Progenitor cell of endocrine pancreas (in vitro differentiated cells): Measurements from ENCODE around the gene ARHGAP10. TPM values are rescaled to one million over a fixed set of nuclear protein-coding genes. Genes with fewer than 3 reads are reported as not detected.

Source experiments
- DNase-seq: peaks from one replicate; pipeline ENCODE4 v3.0.0; 2021; ENCODE audit warnings: low spot score; ENCODE audit not compliant: unreplicated experiment
- H3K27ac Mint-ChIP-seq: 2 replicates; pipeline ENCODE4 v1.8.0; 2021; ENCODE audit warnings: mild to moderate bottlenecking, moderate library complexity, mixed read lengths
- H3K27me3 Mint-ChIP-seq: 2 replicates; pipeline ENCODE4 v1.8.0; 2021; ENCODE audit warnings: mixed read lengths
- H3K36me3 Mint-ChIP-seq: 2 replicates; pipeline ENCODE4 v1.8.0; 2022; ENCODE audit warnings: mixed read lengths; ENCODE audit not compliant: insufficient read depth
- H3K4me1 Mint-ChIP-seq: 2 replicates; pipeline ENCODE4 v1.8.0; 2021; ENCODE audit warnings: low read depth, mixed read lengths
- H3K4me3 Mint-ChIP-seq: 2 replicates; pipeline ENCODE4 v1.8.0; 2021; ENCODE audit warnings: low read depth, mild to moderate bottlenecking, moderate library complexity, mixed read lengths
- H3K9me3 Mint-ChIP-seq: 2 replicates; pipeline ENCODE4 v1.8.0; 2021; ENCODE audit warnings: low read depth, mixed read lengths
- total RNA-seq: library from RNA; stranded (reverse); gene quantifications from 2 replicates; pipeline ENCODE4 v1.2.1, GENCODE V29; 2021
- TF ChIP-seq, protein P1 (sequence below): fragments of 200-600 bp; sonication (generic); IDR thresholded peaks from one replicate; pipeline ENCODE4 v1.5.0; 2021; ENCODE audit warnings: antibody characterized with exemption, mild to moderate bottlenecking; ENCODE audit not compliant: unreplicated experiment

The ARHGAP10 gene
- total RNA-seq, 1 donor from 2014 or later: 11.0 TPM

DNA sequence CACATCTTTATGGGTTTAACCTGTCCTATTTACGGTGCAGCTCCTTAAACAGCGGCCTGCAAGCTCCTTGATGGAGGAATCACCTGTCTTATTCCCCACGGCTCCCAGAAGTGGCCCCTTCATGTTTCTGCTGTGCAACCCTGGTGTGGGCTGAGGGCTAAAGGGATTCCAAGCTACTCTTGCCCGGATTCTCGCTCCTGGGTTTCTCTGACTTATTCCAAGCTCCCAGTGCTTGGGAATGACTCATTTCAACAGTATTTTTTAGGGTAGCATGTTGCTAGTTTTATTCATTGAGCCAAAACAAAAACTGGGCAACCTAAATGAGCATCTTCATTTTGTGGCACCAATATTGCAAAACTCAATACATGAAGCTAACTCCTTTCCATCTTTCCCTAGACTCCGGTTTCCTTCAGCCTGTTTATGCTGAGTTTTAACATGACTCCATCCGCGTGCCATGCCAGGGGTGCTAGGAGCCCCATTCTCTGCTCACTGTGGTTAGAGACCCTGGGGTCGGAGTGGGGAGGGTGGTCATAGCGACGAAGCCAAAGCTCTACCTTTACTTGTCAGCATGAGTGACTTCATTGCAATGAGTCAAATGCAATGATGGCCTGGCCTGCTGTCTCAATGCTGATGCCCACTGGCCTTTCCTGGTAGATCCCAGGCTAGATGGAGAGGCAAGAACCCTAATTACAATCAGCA is 360.6 kb downstream of the ARHGAP10 start:
- TF ChIP-seq, protein P1, sequence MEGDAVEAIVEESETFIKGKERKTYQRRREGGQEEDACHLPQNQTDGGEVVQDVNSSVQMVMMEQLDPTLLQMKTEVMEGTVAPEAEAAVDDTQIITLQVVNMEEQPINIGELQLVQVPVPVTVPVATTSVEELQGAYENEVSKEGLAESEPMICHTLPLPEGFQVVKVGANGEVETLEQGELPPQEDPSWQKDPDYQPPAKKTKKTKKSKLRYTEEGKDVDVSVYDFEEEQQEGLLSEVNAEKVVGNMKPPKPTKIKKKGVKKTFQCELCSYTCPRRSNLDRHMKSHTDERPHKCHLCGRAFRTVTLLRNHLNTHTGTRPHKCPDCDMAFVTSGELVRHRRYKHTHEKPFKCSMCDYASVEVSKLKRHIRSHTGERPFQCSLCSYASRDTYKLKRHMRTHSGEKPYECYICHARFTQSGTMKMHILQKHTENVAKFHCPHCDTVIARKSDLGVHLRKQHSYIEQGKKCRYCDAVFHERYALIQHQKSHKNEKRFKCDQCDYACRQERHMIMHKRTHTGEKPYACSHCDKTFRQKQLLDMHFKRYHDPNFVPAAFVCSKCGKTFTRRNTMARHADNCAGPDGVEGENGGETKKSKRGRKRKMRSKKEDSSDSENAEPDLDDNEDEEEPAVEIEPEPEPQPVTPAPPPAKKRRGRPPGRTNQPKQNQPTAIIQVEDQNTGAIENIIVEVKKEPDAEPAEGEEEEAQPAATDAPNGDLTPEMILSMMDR: no peak
- H3K4me3 Mint-ChIP-seq: no peak overlapping the region
- H3K9me3 Mint-ChIP-seq: no peaks in the 10 kb centered on the region
- no peaks in the 10 kb centered on the region for H3K36me3 Mint-ChIP-seq
- H3K27me3 Mint-ChIP-seq: no peaks in the 10 kb centered on the region
- no peak for DNase-seq
- H3K27ac Mint-ChIP-seq: no peak overlapping the region
- no peaks in the 10 kb centered on the region for H3K4me1 Mint-ChIP-seq

DNA sequence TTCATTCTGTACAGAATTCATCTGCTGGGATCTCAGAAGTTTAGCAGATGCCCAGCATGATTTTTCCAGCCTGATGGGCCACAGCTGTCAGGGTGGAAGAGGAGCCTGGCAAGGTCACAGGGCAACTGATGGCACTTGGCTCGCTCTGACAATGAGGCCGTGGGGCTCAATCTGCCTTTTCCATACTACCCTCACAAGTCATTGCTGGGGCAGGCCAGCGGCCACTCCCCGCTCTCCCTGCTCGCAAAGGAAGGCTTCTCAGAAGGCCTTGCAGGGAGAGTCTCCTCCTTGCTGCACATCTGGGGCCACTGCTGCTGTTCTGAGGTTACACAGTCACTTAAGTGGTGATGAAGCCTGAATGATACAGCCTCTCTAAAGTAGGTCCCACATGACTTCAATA is 361.2 kb downstream of the ARHGAP10 start:
- Mint-ChIP-seq H3K4me1 (no peaks in the 10 kb centered on the region), H3K27me3 (no peaks in the 10 kb centered on the region), H3K9me3 (no peaks in the 10 kb centered on the region), H3K4me3 (no peak overlapping the region), H3K27ac (no peak overlapping the region), H3K36me3 (no peaks in the 10 kb centered on the region)
- TF ChIP-seq, protein P1: no peak
- DNase-seq: no peak

DNA sequence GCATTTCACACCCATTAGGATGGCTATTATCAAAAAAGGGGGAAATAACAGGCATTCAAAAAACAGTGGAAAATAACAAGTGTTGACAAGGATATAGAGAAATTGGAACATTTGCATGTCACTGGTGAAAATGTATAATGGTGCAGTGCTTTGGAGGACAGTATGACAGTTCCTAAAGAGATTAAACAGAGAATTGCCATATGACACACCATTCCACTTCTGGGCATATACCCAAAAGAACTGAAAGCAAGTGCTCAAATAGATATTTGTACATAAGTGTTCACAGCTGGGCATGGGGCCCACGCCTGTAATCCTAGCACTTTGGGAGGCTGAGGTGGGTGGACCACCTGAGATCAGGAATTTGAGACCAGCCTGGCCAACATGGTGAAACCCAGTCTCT is 362.3 kb downstream of the ARHGAP10 start:
- Mint-ChIP-seq H3K27ac (no peak overlapping the region), H3K9me3 (no peaks in the 10 kb centered on the region), H3K27me3 (no peaks in the 10 kb centered on the region), H3K36me3 (no peaks in the 10 kb centered on the region), H3K4me1 (no peaks in the 10 kb centered on the region), H3K4me3 (no peak overlapping the region)
- TF ChIP-seq, protein P1: no peak
- no peak for DNase-seq

DNA sequence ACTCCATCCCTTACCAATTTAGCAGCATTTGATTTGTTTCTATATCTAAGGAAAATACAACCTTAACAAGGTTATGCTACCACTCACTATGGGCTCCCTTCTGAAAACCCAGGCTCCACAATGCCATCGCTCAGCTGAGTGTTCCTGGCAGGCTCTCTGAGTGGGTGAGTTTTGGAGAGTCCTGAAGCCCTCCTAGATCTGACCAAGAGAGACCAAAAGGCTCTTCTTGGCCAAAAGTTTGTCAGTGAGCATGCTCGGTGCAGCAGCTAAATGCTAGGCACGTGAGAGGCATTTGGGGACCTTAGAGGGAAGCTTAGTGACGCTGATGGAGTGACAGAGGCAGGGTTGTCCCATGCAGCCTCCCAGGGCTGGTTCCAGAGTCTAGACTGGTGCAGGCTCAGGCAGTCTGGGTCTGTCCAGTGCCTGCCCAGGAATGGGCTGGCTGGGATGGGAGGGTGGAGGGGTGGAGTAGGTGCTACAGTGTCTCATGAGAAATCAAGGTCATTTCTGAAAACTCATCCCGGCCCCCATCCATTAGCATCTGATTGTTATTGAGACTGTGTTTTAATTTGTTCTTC is 363.5 kb downstream of the ARHGAP10 start:
- no peak overlapping the region for H3K27ac Mint-ChIP-seq
- no peaks in the 10 kb centered on the region for H3K36me3 Mint-ChIP-seq
- no peaks in the 10 kb centered on the region for H3K4me1 Mint-ChIP-seq
- no peak for DNase-seq
- H3K9me3 Mint-ChIP-seq: no peaks in the 10 kb centered on the region
- H3K27me3 Mint-ChIP-seq: no peaks in the 10 kb centered on the region
- H3K4me3 Mint-ChIP-seq: no peak overlapping the region
- TF ChIP-seq, protein P1: no peak

DNA sequence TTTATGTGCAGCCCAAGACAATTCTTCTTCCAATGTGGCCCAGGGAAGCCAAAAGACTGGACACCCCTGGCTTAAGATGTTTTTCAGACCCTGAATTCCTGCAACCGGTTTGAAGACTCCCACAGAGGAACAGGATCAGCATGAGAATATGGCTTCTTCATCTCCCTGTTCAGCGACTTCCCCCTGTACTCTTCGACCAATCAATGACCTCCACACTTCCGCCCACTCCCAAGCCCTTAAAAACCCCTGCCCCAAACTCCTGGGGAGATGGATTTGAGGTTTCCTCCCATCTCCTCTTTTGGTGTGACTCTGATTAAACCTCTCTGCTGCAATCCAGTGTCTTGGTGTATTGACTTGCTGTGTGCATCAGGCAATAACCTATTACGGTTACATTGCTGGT is 365.9 kb downstream of the ARHGAP10 start:
- H3K36me3 Mint-ChIP-seq: no peaks in the 10 kb centered on the region
- H3K4me1 Mint-ChIP-seq: no peaks in the 10 kb centered on the region
- TF ChIP-seq, protein P1: no peak
- no peak overlapping the region for H3K4me3 Mint-ChIP-seq
- H3K9me3 Mint-ChIP-seq: no peaks in the 10 kb centered on the region
- no peaks in the 10 kb centered on the region for H3K27me3 Mint-ChIP-seq
- no peak for DNase-seq
- H3K27ac Mint-ChIP-seq: no peak overlapping the region
